IPS DF 6.9 (cell line): Measurements from ENCODE around the gene CALML3.

ENCODE experiments used
- DNase-seq: peaks from one replicate; pipeline ENCODE4 v3.0.0-alpha.2; 2013; ENCODE audit warnings: low read depth, low spot score
- H3K27ac ChIP-seq: one replicate; pipeline ENCODE4 v1.5.1; 2013; ENCODE audit warnings: low read length, control low read depth
- H3K27me3 ChIP-seq: 2 replicates; pipeline ENCODE4 v1.6.1; 2013; ENCODE audit warnings: mild to moderate bottlenecking, low read length; ENCODE audit not compliant: control insufficient read depth, insufficient read depth
- H3K36me3 ChIP-seq: 2 replicates; pipeline ENCODE4 v1.6.1; 2013; ENCODE audit warnings: low read length; ENCODE audit not compliant: control insufficient read depth, insufficient read depth
- H3K4me1 ChIP-seq: 2 replicates; pipeline ENCODE4 v1.6.1; 2013; ENCODE audit warnings: low read length; ENCODE audit not compliant: control insufficient read depth, insufficient read depth
- H3K4me3 ChIP-seq: 2 replicates; pipeline ENCODE4 v1.5.1; 2013; ENCODE audit warnings: mild to moderate bottlenecking, low read length
- H3K9me3 ChIP-seq: 2 replicates; pipeline ENCODE4 v1.6.1; 2013; ENCODE audit warnings: low read length, inconsistent platforms; ENCODE audit not compliant: control insufficient read depth, insufficient read depth
- WGBS: extraction: QIAGEN DNeasy Blood & Tissue Kit; methylation state at CpG from one replicate; pipeline ENCODE4 v1.1.7; 2013; ENCODE audit warnings: mixed read lengths, missing lambda C conversion rate; ENCODE audit not compliant: insufficient read length, insufficient coverage; 5-methylcytosine and 5-hydroxymethylcytosine counted together

The CALML3 gene

DNA sequence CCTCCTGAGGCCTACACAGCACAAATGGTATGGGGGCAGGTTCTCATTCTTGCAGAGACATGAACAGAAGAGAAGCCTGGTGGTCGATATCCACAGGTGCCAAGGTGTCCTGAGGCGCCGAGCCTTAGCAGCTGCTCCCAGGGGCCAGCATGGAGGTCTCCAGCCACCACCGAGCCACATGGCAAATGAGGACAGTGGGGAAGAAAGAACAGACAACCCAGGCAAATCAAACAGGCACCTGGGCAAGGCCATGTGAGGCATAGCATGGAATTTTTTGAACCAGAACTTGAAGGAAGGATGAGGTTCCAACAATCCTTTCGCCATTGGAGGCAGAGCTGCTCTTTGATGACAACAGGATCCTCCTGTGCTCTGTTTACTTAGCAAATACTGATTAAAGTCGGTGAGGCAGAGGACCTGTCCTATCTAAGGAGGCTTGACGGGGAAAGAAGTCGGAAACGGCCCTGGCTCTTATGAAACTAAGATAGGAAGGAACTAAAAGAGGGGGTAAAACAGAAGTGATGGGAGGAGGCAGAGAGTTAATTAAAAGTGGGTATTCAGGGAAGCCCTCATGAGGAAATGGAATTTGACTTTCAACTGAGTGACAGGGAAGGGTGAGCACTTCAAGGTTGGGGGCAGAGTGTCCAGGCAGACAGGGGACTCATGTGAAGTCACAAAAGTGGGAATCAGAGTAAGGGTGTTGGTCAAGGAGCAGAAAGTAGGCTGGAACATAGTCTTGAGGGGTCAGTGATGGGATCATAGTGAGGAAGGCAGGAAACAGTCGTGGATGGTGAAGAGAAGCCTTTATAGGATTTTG, 8.6 kb upstream of the CALML3 start:
- no CpG with 5 or more reads among the region's 10 CpGs for WGBS
- no peak for DNase-seq
- no peak overlapping the region for H3K27ac ChIP-seq

DNA sequence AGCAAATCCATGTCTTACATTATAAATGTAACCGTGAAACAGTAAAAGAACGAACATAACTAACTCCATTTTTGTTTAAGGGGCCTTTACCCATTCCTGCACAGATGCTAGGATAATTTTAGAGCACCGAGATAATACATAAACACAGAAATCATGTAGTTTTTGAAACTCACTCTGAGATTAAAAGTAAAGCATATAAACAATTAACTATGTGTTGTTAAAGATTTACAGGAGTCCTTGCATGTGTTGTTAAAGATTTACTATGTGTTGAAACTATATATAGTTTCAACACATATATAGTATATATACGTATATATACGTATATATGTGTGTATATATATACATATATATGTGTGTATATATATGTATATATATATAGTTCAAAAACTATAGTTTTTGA, 7.2 kb upstream of the CALML3 start:
- Histone ChIP-seq H3K4me1 (no peaks in the 10 kb centered on the region; the same call in 1 of the 2 replicates), H3K4me3 (no peak overlapping the region), H3K27ac (no peak overlapping the region), H3K27me3 (no peaks in the 10 kb centered on the region), H3K9me3 (no peaks in the 10 kb centered on the region), H3K36me3 (no peaks in the 10 kb centered on the region)
- WGBS: no CpG with 5 or more reads among the region's 5 CpGs
- DNase-seq: no peak

More for the DNA sequence above, 8.6 kb upstream of the CALML3 start:
- no peaks in the 10 kb centered on the region for H3K9me3 ChIP-seq
- H3K4me1 ChIP-seq: no peaks in the 10 kb centered on the region; the same call in 1 of the 2 replicates
- no peaks in the 10 kb centered on the region for H3K36me3 ChIP-seq
- no peaks in the 10 kb centered on the region for H3K27me3 ChIP-seq
- H3K4me3 ChIP-seq: no peak overlapping the region

DNA sequence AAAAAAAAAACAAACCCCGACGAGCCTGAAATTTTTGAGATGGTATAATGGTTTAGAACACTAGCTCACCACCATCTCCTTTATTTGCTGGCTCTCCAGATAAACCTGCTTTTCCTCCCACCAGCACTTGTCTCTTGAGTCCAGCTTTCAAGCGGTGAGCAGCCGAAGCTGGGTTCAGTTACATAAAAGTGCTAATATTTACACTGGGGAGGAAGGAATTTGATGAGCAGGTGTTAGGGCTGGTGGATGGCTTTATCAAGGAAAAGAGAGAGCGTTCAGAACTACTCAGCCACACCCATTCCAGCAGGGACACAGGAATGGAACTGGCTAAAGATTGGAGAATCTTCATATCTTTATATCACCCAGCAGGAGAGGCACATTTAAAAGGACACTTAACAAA, 6.6 kb upstream of the CALML3 start:
- Histone ChIP-seq H3K4me1 (no peaks in the 10 kb centered on the region; the same call in 1 of the 2 replicates), H3K36me3 (no peaks in the 10 kb centered on the region), H3K9me3 (no peaks in the 10 kb centered on the region), H3K27me3 (no peaks in the 10 kb centered on the region), H3K27ac (no peak overlapping the region), H3K4me3 (no peak overlapping the region)
- no peak for DNase-seq
- WGBS: no CpG with 5 or more reads among the region's 5 CpGs

DNA sequence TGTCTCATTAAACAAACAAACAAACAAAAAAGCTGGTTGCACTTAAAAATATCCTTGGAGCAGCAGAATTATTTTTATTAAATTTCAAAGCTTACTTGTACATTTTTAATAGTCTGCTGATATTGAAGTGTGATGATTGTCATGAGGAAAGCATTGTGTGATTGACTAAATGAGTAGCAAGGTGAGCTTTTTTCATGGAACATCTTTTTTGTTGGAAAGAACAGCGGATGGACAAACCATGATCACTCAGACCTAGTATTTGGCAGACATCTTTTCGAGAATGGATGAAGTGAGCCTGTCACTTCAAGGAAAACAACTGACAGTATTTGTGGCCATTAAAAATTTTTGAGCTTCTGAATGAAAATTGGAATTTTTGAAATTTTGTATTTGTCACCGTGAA, 5.7 kb upstream of the CALML3 start:
- H3K27me3 ChIP-seq: no peaks in the 10 kb centered on the region
- no peaks in the 10 kb centered on the region; the same call in 1 of the 2 replicates for H3K4me1 ChIP-seq
- H3K9me3 ChIP-seq: no peaks in the 10 kb centered on the region
- H3K4me3 ChIP-seq: no peak overlapping the region
- no peak overlapping the region for H3K27ac ChIP-seq
- no peaks in the 10 kb centered on the region for H3K36me3 ChIP-seq
- no CpG with 5 or more reads among the region's 3 CpGs for WGBS
- no peak for DNase-seq

DNA sequence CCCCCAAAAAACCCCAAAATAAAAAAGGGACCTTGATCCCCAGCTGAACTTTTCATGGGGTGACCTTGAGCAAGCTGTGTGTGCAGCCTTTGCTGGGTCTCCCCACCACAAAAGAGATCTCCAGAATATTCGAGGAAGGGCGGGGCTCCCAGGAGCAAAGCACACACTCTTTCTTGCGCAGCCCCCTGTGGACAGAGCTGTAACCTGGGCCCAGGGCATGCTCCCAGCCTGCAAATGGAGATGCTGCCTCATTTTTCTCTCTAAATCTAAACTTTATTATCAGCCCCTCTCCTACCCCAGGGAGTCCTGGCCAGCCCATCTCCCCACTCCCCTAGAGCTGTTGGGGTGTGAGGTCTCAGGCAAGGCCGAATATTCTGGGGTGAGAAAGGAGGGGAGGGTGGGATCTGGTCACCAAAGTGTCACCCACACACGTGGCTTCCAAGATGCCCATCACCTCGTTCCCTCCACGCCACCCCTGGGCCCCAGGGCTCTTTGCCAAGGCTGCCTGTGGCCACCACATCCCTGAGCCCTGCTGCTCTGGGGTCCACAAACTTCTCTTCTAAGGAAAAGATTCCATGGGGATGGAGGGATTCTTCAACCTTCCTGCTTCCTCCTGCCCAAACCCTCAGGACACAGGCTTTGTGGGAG, 1.7 kb upstream of the CALML3 start:
- no CpG with 5 or more reads among the region's 7 CpGs for whole genome bisulfite sequencing
- H3K36me3 ChIP-seq: no peaks in the 10 kb centered on the region
- no peaks in the 10 kb centered on the region for H3K9me3 ChIP-seq
- H3K27me3 ChIP-seq: no peaks in the 10 kb centered on the region
- DNase-seq: no peak
- H3K4me3 ChIP-seq: no peak overlapping the region
- no peak overlapping the region for H3K27ac ChIP-seq
- no peaks in the 10 kb centered on the region; the same call in 1 of the 2 replicates for H3K4me1 ChIP-seq

DNA sequence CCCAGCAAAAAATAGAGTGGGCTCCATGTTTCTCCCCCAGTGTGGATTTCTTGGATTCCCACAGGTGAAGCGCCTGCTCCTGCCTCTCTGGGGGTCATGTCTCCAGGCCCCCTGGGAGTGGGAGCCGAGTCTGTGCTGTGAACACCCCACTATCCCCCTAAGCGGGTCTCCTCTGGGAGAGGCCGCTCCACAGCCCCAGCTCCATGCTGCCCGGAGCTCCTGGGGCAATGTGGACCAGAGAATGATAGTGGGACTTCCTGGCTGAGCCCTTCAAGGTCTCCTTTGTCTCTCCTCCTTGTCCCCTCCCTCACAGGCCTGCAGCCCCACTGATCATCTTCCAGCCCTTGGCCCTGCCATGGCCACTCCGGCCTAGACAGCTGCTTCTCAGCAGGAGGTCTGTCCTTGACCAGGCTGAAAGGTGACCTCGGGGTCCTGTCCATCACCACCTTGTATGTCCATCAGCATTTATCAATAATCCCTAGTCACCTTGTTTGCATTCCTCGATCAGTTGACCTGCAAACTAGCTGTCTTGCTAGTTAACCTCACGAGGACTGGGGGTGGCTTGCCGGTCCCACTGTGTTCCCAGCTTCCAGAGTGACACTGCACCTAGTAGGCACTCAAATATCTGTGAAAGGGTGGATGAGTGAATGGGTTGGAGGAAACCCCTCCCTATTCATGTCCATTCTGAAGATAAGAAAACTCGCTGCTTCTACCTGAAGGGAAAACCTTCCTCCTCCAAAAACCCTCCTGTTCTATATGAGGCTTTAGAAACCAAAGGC, 776 bp upstream of the CALML3 start:
- Histone ChIP-seq H3K36me3 (no peaks in the 10 kb centered on the region), H3K9me3 (no peaks in the 10 kb centered on the region), H3K27ac (no peak overlapping the region), H3K27me3 (no peaks in the 10 kb centered on the region), H3K4me3 (no peak overlapping the region), H3K4me1 (no peaks in the 10 kb centered on the region; the same call in 1 of the 2 replicates)
- no CpG with 5 or more reads among the region's 11 CpGs for WGBS
- DNase-seq: no peak

DNA sequence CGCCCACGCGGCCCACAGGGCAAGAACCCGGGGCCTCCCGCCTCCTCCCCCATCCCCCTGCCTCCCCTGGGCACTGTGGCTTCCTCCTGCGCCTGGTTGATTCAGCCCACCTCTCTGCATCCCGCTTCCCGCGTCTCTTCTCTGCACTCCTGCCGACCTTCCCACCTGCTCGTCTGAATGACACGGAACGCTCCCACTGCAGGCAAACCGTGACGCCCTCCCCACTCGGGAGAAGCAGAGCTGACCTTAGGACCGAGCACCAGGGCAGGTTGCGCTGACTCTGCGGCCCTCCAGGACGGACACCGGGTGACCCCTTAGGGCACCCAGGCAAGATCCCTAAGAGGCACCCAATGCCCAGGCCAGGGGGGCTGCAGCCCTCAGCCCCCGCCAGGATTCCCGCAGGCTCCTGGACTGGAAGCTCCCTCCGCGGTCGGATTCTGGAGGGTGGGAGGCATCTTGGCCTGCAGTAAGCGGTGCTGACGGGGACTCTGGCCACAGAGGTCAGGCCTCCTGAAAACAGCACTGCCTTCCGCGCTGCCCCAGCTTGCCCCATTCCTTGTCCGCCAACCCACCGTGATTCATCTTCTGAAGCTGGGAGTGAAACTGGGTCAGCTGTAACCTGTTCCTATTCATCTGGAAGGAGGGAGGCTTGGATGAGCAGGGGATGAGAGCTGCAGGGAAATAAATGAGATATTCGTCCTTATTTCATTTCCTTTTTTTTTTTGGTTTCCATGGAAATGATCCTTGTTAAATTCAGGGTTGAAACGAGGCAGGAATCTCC, 990 bp downstream of the CALML3 start:
- WGBS: no CpG with 5 or more reads among the region's 34 CpGs
- DNase-seq: no peak
- no peak overlapping the region for H3K4me3 ChIP-seq
- H3K4me1 ChIP-seq: no peaks in the 10 kb centered on the region; the same call in 1 of the 2 replicates
- H3K27ac ChIP-seq: no peak overlapping the region
- no peaks in the 10 kb centered on the region for H3K36me3 ChIP-seq
- H3K9me3 ChIP-seq: no peaks in the 10 kb centered on the region
- H3K27me3 ChIP-seq: no peaks in the 10 kb centered on the region

DNA sequence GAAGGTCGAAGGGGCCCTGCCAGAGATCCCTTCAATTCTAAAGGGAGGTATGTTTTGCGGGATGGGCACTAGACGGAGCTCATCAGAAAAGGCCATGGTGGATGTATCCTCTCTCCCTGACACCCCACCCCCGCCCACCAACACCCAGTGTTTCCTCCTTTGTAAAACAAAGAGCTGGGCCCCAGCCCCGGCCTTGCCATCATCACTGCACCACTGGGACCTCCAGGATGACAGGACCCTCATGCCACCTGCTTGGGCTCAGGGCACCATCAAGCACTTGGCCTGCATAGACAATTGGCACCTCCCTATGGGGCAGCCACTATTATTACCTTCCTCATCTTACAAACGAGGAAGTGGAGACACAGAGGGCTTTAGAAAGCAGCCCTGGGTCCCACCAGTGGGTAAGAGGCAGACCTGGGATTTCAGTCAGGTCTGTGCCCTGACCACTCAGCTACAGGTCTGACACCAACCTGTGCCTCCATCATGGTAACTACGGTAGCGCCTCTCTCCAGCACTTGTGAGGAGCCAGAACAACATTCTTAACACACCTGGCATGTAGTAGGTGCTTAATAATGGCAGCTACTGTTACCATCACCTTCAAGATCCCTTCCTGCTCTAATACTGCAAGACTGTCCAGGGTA, 2.0 kb downstream of the CALML3 start:
- H3K27ac ChIP-seq: no peak overlapping the region
- no peaks in the 10 kb centered on the region for H3K27me3 ChIP-seq
- no peaks in the 10 kb centered on the region; the same call in 1 of the 2 replicates for H3K4me1 ChIP-seq
- H3K36me3 ChIP-seq: no peaks in the 10 kb centered on the region
- no peak overlapping the region for H3K4me3 ChIP-seq
- no peak for DNase-seq
- WGBS: no CpG with 5 or more reads among the region's 8 CpGs
- H3K9me3 ChIP-seq: no peaks in the 10 kb centered on the region

DNA sequence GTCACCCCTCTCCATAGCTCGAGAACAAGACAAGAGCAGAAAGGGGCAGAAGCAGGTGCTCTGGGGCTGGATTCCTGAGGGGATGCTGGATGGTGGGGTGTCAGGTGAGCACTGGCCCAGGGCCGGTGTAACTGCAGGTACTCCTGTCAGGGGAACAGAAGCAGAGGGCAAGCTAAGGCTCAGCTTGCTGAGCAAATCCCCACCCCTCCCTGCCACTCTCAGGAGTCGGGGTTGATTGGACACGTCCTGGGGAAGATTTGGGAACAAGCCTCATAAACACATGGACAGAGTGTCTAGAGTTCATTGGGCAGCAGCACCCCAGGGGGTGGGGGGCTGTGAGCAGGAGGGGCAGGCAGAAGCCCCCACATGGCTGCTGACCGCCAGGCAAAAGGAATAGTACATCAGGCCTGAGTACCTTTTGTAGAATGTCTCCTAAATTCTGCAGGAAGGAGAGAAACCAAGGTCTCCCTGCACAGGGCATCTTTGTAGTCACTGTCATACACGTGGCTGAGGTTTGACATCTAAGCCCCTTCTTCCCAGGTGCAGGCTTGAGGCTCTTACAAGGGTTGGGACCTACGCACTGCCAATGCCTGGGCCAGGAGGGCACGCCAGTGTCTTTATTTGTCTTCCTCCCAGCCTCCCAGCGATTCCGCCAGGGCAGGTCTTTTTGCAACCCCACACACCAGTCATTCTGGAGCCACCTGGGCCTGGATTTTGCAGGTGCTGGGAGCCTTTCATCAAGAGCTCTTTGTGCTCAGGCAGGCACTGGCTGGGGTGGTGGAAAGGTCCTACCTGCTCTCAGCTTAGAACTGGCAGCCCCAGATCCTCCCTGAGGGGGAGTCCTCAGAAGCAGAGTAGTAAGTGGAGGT, 2.8 kb downstream of the CALML3 start:
- Histone ChIP-seq H3K9me3 (no peaks in the 10 kb centered on the region), H3K27me3 (no peaks in the 10 kb centered on the region), H3K4me1 (no peaks in the 10 kb centered on the region; the same call in 1 of the 2 replicates), H3K27ac (no peak overlapping the region), H3K4me3 (no peak overlapping the region), H3K36me3 (no peaks in the 10 kb centered on the region)
- DNase-seq: no peak
- WGBS: no CpG with 5 or more reads among the region's 10 CpGs
